NCI-H2081 treated with DMSO at 0.1 percent for 48 hours (cell line): Measurements from ENCODE around the gene FBLN7.

Experiments
- DNase-seq: peaks from one replicate; lab custom pipeline; 2025; lab: John Stamatoyannopoulos, UW

Gene FBLN7

GRCh38 chr2:112157472-112157871, 19.3 kb downstream of the FBLN7 start:
- no peak for DNase-seq

DNA sequence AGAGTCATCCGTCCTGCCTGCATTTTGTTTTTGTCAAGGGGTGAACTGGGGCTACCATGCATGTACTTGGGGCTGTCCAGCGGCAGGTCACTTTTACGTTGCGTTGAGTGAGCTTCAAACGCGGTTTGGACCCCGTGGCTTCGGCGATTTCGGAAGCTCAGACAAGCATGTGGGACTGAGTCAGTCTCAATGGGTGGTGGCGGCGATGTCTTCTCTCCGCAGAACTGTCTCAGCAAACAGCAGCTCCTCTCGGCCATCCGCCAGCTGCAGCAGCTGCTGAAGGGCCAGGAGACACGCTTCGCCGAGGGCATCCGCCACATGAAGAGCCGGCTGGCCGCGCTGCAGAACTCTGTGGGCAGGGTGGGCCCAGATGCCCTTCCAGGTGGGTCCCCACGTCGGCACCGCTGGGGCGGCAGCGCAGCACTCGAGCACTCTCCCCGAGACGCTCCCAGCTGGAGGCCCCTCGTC, 21.3 kb downstream of the FBLN7 start:
- DNase-seq, result no peak

- DNase-seq, result no peak
Observed at GRCh38 chr2:112160283-112161250, 22.4 kb downstream of the FBLN7 start.

- no peak for DNase-seq
Observed at GRCh38 chr2:112161431-112162145, 23.4 kb downstream of the FBLN7 start.

- no peak for DNase-seq
Observed at GRCh38 chr2:112162341-112162740, 24.2 kb downstream of the FBLN7 start.

DNA sequence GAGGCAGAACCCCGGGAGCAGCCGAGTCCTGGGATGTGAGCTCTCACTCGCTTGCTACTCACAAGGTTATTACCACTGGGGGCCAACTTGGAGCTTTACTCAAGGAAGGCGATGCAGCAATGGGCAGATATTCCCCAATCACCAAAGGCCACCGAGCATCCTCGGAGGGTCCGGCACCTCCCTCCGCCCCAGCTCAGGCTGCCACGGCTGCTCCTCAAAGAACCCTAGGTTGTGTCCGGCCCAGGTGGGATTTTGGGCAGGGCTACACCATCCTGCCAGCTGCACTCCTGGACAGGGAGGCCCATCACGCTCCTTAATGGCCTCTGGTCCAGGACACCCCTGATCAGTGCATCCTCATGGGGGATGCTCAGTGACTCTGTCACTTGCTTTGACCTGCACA, 24.8 kb downstream of the FBLN7 start:
- no peak for DNase-seq

DNA sequence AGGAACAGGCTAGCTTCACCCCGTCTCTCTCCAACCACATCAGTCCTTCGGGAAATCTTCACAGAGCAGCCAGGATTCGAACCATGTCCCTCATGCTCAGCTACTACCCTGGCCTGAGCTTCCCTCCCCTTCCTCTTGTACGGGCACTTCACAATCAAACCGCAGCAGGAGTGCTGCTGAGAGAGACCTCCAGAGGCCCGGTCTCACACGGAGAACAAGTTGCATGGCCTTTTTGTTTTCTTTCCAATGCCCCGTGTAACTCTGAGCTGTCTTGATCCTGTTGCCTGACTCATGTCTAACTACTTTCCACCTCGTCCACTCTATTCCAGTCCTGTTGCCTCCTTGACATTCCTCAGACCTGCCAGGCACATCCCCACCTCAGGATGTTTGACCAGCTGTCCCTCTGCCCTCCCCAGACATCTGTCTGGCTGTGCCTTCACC, 25.4 kb downstream of the FBLN7 start:
- no peak for DNase-seq

- no peak for DNase-seq
Observed at GRCh38 chr2:112164876-112165275, 26.7 kb downstream of the FBLN7 start.

DNA sequence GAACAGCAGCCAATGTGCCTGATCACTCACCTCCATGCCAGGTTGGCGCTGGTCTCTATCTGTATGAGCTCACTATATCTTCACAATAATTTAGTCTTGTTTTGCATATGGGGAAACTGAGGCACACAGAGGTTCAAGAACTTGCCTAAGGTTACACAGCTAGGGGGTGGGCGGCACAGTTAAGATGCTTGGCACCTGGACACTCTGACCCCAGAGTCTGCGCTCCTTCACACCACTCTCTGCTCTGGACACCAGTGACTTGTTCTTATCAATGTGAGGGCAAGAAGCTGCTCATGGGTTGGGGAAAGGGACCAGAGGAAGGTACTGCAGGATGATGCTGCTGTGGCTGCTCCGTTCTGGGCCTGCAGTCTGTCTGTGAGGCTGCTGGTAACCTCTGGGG, 27.1 kb downstream of the FBLN7 start:
- no peak for DNase-seq

DNA sequence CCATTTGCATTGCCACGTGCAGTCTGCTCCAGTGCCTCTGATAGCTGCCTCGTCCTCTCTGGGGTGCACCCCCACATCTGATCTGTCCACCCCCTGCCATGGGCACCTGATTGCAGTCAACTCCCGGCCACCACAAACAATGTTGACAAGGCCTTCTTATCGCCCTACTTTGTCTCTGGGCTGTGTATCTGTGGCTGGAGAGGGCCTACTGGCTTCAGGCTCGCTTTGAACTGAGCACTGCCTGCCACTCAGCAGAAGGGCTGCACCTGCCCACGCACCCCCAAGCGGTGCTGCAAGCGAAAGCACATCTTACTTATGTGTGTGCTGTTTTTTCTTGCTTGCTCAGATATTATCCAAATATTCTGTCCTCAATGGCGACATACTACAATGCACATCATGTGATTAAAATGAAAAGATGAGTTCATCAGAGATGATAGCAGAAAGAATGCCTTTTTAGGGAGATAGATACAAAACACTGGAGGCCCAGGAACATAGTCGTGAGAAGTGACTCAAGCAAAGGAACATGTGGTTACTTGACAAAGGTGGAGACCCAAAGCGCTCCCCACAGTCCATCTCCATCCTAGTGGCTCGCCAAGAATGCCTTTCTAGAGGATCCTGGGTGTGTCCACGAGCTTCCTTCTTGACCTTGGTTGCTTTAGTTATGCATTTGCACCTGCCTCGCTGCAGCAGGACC, 28.8 kb downstream of the FBLN7 start:
- DNase-seq, result no peak

GRCh38 chr2:112168422-112169124, 30.4 kb downstream of the FBLN7 start:
- DNase-seq, result no peak

DNA sequence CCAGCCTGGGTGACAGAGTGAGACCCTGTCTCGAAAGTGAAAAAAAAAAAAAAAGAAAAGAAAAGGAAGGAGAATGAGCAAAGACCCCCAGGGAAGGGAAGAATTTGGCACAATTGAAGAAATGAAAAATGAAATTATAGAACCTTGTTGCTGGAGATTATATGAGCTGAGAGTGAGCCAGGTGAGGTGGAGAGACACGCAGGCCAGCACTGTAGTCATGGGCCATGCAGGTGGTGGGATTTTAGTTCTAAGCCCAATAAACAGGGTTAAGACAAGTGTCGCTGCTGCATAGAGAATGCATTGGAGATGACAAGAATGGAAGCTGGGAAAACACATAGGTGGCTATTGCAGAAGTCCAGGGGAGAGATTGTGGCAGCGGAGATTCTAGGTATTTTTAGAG, 32.3 kb downstream of the FBLN7 start:
- no peak for DNase-seq

DNA sequence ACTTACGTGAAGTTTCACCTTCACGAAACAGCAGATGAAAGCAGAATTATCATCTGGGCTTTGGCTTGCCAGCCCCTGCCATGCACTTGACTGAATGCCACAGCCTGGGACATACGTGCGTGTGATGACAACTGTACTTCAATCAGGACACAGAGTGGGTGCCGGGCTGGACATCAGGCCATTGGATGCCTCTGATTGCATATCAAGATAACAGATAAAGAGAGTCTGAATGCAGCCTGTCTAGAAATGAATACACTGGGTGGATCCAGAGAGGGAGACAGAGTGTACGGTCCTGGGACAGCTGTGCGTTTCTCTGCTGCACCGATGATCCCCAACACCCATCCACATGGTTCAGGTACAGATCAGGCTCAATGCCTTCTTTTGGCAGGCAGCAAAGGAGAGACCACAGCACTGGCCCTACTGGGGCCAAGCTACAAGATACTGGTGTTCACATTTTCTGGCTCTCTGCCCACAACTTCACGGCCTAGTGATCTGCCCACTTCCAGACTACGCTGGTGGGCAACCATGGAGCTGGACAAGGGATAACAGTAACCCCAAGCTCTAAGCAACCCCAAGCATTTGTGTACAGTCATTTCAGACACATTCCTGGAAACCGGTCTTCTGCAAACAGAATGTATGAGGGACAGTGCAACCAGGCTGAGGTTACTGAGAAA, 35.6 kb downstream of the FBLN7 start:
- no peak for DNase-seq

DNA sequence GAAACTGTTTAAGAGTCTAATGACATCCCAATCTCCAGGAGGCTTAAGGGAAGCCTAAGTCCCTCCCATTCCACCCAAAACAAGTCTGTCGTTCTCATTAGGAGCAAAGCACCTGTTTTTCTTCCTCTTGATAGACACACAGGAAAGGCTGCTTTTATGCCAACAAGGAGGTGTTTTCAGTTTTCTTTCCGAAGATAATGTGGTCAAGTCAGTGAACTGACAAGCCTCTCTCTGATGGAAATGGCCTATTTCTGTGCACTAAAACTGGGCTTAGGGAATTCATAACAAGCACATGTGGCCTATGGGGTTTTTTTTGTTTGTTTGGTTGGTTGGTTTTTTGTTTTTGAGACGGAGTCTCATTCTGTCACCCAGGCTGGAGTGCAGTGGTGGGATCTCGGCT, 36.2 kb downstream of the FBLN7 start:
- DNase-seq, result no peak

GRCh38 chr2:112175333-112175732, 37.1 kb downstream of the FBLN7 start:
- no peak for DNase-seq

DNA sequence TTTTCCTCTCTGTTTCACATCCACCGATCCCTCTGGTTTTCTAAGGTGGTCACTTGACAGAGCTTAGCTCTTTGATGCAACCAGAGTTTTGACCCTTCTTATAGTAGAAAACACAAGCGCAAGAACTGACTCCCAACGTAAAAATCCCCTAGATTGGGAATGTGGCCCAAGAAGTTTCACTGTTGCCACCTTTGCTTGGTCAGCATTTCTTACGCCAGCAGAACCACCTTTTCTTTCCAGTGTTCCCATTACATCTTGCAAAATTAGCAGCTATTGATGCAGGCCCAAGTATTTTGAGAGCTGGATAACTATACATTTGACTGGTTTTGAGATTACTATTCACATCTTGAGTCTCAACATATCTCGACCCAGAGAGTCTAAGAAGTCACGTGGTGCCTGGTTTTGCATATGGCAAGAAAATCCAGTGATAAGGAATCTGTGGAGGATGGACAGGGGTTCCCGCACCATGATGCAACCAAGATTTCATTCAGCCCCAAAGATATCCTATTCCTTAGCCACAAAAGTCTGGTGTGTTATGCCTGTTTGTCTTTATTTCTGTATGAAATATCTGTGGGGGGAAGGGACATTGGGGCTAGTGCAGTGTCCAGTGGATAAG, 37.9 kb downstream of the FBLN7 start:
- DNase-seq, result no peak

DNA sequence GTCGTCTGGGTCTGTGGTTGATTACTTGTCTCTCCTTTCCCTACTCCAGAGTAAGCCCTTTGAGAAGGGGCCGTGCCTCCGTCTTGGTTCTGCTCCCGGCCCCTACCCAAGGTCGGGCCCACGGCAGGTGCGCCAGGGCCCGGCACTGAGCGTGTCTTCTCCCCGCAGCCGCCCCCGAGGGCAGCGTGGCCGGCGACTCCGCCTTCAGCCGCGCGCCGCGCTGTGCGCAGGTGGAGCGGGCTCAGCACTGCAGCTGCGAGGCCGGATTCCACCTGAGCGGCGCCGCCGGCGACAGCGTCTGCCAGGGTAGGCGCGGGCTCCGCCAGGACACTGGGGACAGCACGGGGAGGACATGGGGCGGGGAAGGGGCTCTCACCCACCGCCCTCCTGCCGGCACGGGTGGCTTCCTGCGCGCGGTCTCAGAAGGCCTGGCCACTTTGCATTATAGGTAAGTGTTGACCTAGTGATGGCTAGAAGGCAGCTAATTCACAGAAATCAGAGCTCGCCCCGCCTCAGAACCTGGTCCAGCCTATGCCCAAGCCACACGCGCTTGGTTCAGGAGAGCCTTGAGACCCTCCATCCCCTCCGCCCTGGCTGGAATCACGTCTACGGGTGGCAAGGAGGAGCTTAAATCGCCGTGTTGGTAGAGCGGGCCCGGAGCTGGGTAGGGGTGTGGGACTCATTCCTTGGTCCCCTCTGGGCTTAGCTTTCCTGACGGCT, 43.5 kb downstream of the FBLN7 start:
- no peak for DNase-seq

DNA sequence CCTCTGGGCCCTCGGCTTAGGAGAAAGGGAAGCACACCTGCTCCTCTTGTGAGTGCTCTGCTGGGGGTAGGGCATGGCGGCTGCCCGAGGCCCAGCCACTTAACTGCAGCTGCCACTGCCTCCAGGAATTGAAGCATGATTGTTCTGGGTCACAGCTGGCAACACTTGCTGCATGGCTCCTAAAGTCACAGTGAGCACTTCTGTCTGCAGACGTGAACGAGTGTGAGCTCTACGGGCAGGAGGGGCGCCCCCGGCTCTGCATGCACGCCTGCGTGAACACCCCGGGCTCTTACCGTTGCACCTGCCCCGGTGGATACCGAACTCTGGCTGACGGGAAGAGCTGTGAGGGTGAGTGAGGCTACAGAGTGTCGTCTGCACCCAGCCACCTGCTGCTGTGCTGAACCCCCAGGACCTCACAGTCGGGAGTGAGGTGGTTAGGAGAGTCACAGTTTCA, 44.4 kb downstream of the FBLN7 start:
- peak; percentile 17 for DNase-seq

DNA sequence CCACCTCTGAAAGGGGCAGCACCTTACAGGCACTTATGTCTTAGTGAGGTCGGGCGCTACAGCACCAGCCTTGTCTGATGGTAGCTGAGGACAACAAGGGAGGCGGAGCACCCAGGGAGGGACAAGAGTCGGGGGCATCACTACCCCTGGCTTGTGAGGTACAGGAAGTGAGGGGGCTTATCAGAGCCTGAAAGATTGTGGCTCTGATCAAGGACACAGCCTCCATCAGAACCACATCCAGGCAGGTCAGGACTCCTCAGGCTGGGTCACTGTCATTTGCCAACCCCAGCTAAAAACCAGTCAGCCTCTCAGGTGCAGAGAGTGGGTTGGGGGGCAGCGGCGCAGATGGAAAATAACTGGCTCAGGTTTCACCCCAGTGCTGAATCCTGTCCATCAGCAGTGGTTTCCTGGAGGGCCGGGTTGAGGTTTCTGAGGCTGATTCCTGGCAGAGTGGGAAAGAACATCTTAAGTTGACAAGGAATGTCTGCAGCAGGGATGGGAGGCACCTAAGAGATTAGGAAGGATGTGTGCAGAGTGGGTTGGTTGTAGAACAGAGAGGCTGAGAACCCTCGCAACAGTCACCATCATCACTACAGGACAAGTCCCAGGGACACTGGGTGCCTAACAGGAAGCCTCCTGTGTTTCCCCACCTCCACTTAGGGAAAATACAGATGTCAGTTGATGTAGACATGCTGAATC, 45.3 kb downstream of the FBLN7 start:
- DNase-seq, result no peak
